K562 (cell line): ENCODE measurements around the gene NR4A2. TPM values are rescaled to one million over a fixed set of nuclear protein-coding genes. Genes with fewer than 3 reads are reported as not detected.

Experiments used
- ARNT ChIP-seq, 2 experiments: fragments of 450-650 bp; IDR thresholded peaks; 2 replicates each; pipeline ENCODE4 v1.6.1; 2016; ENCODE audit warnings: mild to moderate bottlenecking in 1 of 2
- ATF2 ChIP-seq: sonication (generic); formaldehyde crosslinking; IDR thresholded peaks from 2 replicates; pipeline ENCODE4 v1.8.1; 2022; ENCODE audit warnings: missing genetic modification reagents
- GTF2B ChIP-seq: IDR thresholded peaks from 2 replicates; pipeline ENCODE4 v1.6.1; 2011; ENCODE audit not compliant: insufficient read length; ENCODE audit errors: extremely low read depth
- HSF4 ChIP-seq: fragments of 250-450 bp; sonication (Bioruptor Pico); IDR thresholded peaks from 2 replicates; pipeline ENCODE4 v2.1.2; 2022; ENCODE audit warnings: mild to moderate bottlenecking, moderate library complexity, borderline replicate concordance
- ID3 ChIP-seq, 2 experiments: fragments of 250-450 bp in 1 of 2; fragments of 450-650 bp in 1 of 2; sonication (Bioruptor Pico) in 1 of 2; IDR thresholded peaks; 2 replicates each; pipeline versions ENCODE4 v1.6.1 to v1.8.0; 2016 to 2021; ENCODE audit warnings: mild to moderate bottlenecking in 2 of 2, moderate library complexity in 2 of 2, missing compliant biosample characterization in 1 of 2, missing genetic modification characterization in 1 of 2
- ILF3 ChIP-seq: fragments of 450-650 bp; IDR thresholded peaks from 2 replicates; pipeline ENCODE4 v1.6.1; 2018; ENCODE audit warnings: antibody characterized with exemption, mild to moderate bottlenecking, moderate library complexity, borderline replicate concordance
- ZBTB5 ChIP-seq: fragments of 450-650 bp; IDR thresholded peaks from 2 replicates; pipeline ENCODE4 v1.6.1; 2017; ENCODE audit warnings: antibody characterized with exemption
- ZNF224 ChIP-seq: sonication (generic); formaldehyde crosslinking; IDR thresholded peaks from 2 replicates; pipeline ENCODE4 v1.8.0; 2022; ENCODE audit warnings: mild to moderate bottlenecking, missing genetic modification reagents
- polyA plus RNA-seq, 8 experiments: library from polyadenylated mRNA; depleted of rRNA in 4 of 8; stranded (reverse) in 5 of 8; unstranded in 3 of 8; fragments of >200 nt; fragmentation: Nextera tagmentation in 2 of 8; fragmentation: Illumina TruSeq in 1 of 8; extraction: Ambion mirVana in 2 of 8; extraction: Trizol in 1 of 8; gene quantifications; 2 replicates each; pipeline versions ENCODE4 v1.2.1 to v1.2.3, GENCODE V29; 2011 to 2014; ENCODE audit warnings: inconsistent platforms in 1 of 8, missing spikeins in 1 of 8
- total RNA-seq, 7 experiments: library from RNA; depleted of rRNA in 6 of 7; stranded (reverse); fragments of >200 nt in 6 of 7; fragmentation: Illumina TruSeq in 2 of 7; extraction: Trizol in 2 of 7; gene quantifications; 2 replicates each; pipeline versions ENCODE4 v1.2.1 to v1.2.3, GENCODE V29; 2011 to 2021; ENCODE audit warnings: low replicate concordance in 1 of 7

The NR4A2 gene
- total and polyA plus RNA-seq, 9 of the 15 experiments (the other 6 are each of a cell fraction or from before 2014, with no cell fraction given), result 0.94 to 5.1 (median 1.3) TPM

GRCh38 chr2:156338578-156338977, 6.1 kb upstream of the NR4A2 start (continued):
- TF ChIP-seq GTF2B, result no peak
- TF ChIP-seq ATF2 (CRISPR knock-in tag), result no peak
- no peak for TF ChIP-seq ILF3
- no peak for TF ChIP-seq ZBTB5
- TF ChIP-seq ID3 (CRISPR knock-in tag; IDR thresholded peaks at IDR 0.05), result no peak
- no peak for TF ChIP-seq ID3 (tag; IDR thresholded peaks at IDR 0.05)
- TF ChIP-seq HSF4, result no peak
- TF ChIP-seq ARNT (IDR thresholded peaks at IDR 0.05), result no peak
- TF ChIP-seq ZNF224 (CRISPR knock-in tag), result no peak
